Suprapubic skin (tissue), 4 donors: Measurements from ENCODE around the gene INS.

Experiments
- CTCF ChIP-seq, 2 donors: fragments of 200-600 bp in 1 of 2; fragments of 450-650 bp in 1 of 2; sonication (generic) in 1 of 2; IDR thresholded peaks; one replicate each; pipeline ENCODE4 v1.5.1; 2016 to 2019; ENCODE audit warnings: antibody characterized with exemption in 2 of 2, mild to moderate bottlenecking in 1 of 2, moderate library complexity in 1 of 2
- EP300 ChIP-seq: sonication (generic); formaldehyde crosslinking; IDR thresholded peaks from one replicate; pipeline ENCODE4 v1.6.1; 2017; ENCODE audit warnings: antibody characterized with exemption
- POLR2A ChIP-seq, 2 donors: fragments of 450-650 bp; IDR thresholded peaks; one replicate each; pipeline ENCODE4 v1.6.1; 2017; ENCODE audit warnings: antibody characterized with exemption in 2 of 2, mild to moderate bottlenecking in 2 of 2, moderate library complexity in 2 of 2
- POLR2AphosphoS5 ChIP-seq, 3 donors: sonication (generic); formaldehyde crosslinking; IDR thresholded peaks; one replicate each; pipeline ENCODE4 v1.6.1; 2017; ENCODE audit warnings: antibody characterized with exemption in 3 of 3

GRCh38 chr11:2195756-2196088 lies 34.7 kb upstream of the INS start:
- TF ChIP-seq CTCF (IDR thresholded peaks at IDR 0.05), result no peak
- no peak for TF ChIP-seq POLR2A (IDR thresholded peaks at IDR 0.05)
- TF ChIP-seq EP300, result no peak
- no peak for TF ChIP-seq POLR2AphosphoS5 (IDR thresholded peaks at IDR 0.05)
